ENCODE measurements around the gene NSUN7. TPM values are rescaled to one million over a fixed set of nuclear protein-coding genes. Genes with fewer than 3 reads are reported as not detected.
A peak's percentile ranks its signal among the peaks of the same experiment; 100 is the strongest.

NSUN7 gene
- polyA plus RNA-seq, 3 donors from 2014 or later: not detected

GRCh38 chr4:40750461-40751258 lies 905 bp downstream of the NSUN7 start:
- Mint-ChIP-seq H3K4me3 (peak overlapping the region in 4 of 5 donors; percentile 27 to 73 (median 56)), H3K36me3 (peaks cover 0 to 5% (median 0%) of the 10 kb centered on the region in 3 donors), H3K4me1 (peaks cover 4 to 11% of the 10 kb centered on the region in 2 donors), H3K9me3 (peaks cover 0 to 4% (median 0%) of the 10 kb centered on the region in 6 donors), H3K27me3 (ENCODE audit: low read depth in 3 of 3) (peaks cover 12 to 22% (median 16%) of the 10 kb centered on the region in 3 donors), H3K27ac (no peak overlapping the region)
- DNase-seq: no peak

DNA sequence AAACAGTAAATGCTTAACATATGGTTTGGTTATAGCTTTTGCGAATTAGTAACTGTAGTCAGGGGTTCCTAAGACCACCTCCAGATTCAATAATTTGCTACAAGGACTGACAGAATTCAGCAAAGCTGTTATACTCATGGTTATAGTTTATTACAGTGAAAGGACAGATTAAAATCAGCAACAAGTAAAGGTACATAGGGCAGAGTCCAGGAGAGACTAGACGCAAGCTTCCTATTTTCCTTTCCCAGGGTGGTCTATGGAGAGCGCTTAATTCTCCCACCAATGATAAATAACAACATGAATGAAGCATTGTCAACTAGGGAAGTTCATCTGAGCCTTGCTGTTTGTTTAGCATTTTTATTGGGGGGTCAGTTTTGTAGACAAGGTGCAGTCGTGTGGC lies 5.9 kb downstream of the NSUN7 start:
- no peak overlapping the region for H3K27ac Mint-ChIP-seq
- H3K9me3 Mint-ChIP-seq: peaks cover 0 to 2% (median 0%) of the 10 kb centered on the region in 6 donors
- peaks cover 7 to 9% (median 9%) of the 10 kb centered on the region in 3 donors for H3K27me3 Mint-ChIP-seq (ENCODE audit: low read depth in 3 of 3)

DNA sequence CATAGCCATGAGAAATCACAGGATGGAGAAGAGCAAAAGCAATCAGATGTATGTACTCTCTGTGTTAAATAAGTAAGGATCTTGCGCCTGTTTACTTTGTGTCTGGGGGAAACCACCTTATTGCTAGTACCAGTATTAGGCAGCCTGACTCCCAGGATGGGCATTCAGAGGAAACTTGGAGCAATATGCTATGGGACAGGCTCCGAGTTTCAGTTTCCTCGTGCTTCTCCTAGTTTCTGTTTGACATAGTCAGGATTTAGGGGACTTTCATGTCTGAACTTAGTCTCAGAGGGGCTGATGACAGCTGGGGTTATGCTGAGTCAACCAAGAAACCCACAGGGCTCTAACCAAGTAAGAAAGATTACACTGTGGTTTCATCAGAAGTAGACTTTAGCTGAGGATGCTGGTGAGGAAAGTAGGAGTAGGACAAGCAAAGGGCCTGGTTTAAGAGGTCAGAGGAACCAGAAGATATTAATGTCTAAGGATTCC lies 13.5 kb downstream of the NSUN7 start:
- no peak for DNase-seq
- Mint-ChIP-seq H3K36me3 (no peaks in the 10 kb centered on the region), H3K4me3 (no peak overlapping the region), H3K9me3 (peaks cover 0 to 2% (median 0%) of the 10 kb centered on the region in 6 donors), H3K27ac (no peak overlapping the region), H3K27me3 (ENCODE audit: low read depth in 3 of 3) (no peaks in the 10 kb centered on the region), H3K4me1 (no peaks in the 10 kb centered on the region)

More for the DNA sequence above, 5.9 kb downstream of the NSUN7 start:
- peaks cover 2 to 7% of the 10 kb centered on the region in 2 donors for H3K4me1 Mint-ChIP-seq
- H3K36me3 Mint-ChIP-seq: peaks cover 0 to 5% (median 0%) of the 10 kb centered on the region in 3 donors
- no peak overlapping the region for H3K4me3 Mint-ChIP-seq
- DNase-seq: no peak

DNA sequence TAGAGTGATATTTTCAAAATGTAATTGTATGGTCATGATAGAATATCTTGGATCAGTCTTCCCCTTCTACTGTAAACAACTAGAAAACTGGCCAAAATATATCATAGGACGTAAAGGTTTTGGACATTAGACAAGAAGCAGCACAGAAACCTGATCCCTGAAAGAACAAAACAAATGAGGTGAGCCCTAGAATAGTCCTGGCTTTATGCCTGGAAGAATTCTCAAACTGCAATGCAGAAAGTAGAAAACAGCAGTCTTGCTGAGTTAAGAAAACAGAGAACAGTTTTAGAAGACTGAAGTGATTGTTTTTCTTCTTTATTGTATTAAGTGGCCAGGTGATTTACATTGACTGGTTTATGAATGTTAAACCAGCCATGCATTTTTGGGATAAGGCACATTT lies 19.5 kb downstream of the NSUN7 start:
- no peak overlapping the region for H3K27ac Mint-ChIP-seq
- no peak overlapping the region for H3K4me3 Mint-ChIP-seq
- H3K9me3 Mint-ChIP-seq: peaks cover 0 to 3% (median under 1%) of the 10 kb centered on the region in 6 donors
- no peaks in the 10 kb centered on the region for H3K36me3 Mint-ChIP-seq
- peaks cover 0 to 2% (median 0%) of the 10 kb centered on the region in 3 donors for H3K27me3 Mint-ChIP-seq (ENCODE audit: low read depth in 3 of 3)
- no peak for DNase-seq
- no peaks in the 10 kb centered on the region for H3K4me1 Mint-ChIP-seq

GRCh38 chr4:40778090-40778489 lies 28.3 kb downstream of the NSUN7 start:
- Mint-ChIP-seq H3K27me3 (ENCODE audit: low read depth in 3 of 3) (peaks cover 0 to 7% (median 0%) of the 10 kb centered on the region in 3 donors), H3K36me3 (no peaks in the 10 kb centered on the region), H3K9me3 (peaks cover 0 to 2% (median 0%) of the 10 kb centered on the region in 6 donors), H3K4me3 (no peak overlapping the region), H3K27ac (no peak overlapping the region), H3K4me1 (no peaks in the 10 kb centered on the region)
- no peak for DNase-seq

GRCh38 chr4:40782876-40783275 lies 33.1 kb downstream of the NSUN7 start:
- Mint-ChIP-seq H3K4me3 (no peak overlapping the region), H3K27ac (no peak overlapping the region), H3K4me1 (no peaks in the 10 kb centered on the region), H3K9me3 (peaks cover 0 to 4% (median 0%) of the 10 kb centered on the region in 6 donors), H3K36me3 (no peaks in the 10 kb centered on the region), H3K27me3 (ENCODE audit: low read depth in 3 of 3) (peaks cover 0 to 12% (median 0%) of the 10 kb centered on the region in 3 donors)
- no peak for DNase-seq

DNA sequence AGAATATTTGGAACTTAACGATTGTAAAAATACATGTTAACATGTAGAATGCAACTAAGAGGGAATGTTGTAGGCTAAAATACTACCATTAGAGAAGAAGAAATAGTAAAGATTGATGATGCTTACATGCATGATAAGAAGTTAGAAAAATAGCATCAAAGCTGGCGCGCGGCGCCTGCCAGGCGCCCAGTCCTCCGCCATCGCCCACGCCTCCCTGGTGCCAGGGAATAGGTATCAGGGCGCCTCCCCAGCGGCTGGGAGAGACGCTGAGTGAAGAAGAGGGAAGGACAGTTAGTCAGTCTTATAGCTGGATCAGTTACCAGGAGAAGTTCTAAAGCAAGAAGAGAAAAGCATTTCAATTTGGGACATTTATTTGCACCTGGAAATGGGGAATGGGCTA lies 36.0 kb downstream of the NSUN7 start:
- peaks cover 0 to 5% (median 2%) of the 10 kb centered on the region in 3 donors for H3K27me3 Mint-ChIP-seq (ENCODE audit: low read depth in 3 of 3)
- no peaks in the 10 kb centered on the region for H3K36me3 Mint-ChIP-seq
- H3K9me3 Mint-ChIP-seq: peaks cover 0 to 3% (median 0%) of the 10 kb centered on the region in 6 donors
- H3K27ac Mint-ChIP-seq: no peak overlapping the region
- no peak for DNase-seq
- no peak overlapping the region for H3K4me3 Mint-ChIP-seq
- H3K4me1 Mint-ChIP-seq: no peaks in the 10 kb centered on the region

DNA sequence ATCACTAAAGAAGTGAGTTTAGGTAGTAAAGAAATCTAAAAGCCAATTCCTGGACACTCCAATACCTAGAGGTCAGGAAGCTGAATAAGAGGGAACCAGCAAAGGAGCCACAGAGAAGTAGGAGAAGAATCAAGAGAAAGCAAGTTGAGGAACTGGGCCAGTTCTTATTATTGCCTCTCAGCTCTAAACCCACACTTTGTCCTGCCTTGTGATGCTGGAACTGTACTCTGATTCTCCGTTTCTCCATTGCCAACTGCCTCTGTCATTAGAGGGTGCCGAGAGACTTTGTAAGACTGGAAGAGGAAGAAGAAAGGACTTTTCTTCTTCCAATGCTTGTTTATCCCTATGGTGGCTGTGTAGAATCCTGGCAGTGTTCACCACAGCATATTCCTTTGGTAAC lies 38.6 kb downstream of the NSUN7 start:
- DNase-seq: no peak
- peaks cover 0 to 5% (median 3%) of the 10 kb centered on the region in 3 donors for H3K27me3 Mint-ChIP-seq (ENCODE audit: low read depth in 3 of 3)
- H3K36me3 Mint-ChIP-seq: no peaks in the 10 kb centered on the region
- H3K9me3 Mint-ChIP-seq: peaks cover 0 to 3% (median 0%) of the 10 kb centered on the region in 6 donors
- no peak overlapping the region for H3K27ac Mint-ChIP-seq
- no peaks in the 10 kb centered on the region for H3K4me1 Mint-ChIP-seq
- no peak overlapping the region for H3K4me3 Mint-ChIP-seq

DNA sequence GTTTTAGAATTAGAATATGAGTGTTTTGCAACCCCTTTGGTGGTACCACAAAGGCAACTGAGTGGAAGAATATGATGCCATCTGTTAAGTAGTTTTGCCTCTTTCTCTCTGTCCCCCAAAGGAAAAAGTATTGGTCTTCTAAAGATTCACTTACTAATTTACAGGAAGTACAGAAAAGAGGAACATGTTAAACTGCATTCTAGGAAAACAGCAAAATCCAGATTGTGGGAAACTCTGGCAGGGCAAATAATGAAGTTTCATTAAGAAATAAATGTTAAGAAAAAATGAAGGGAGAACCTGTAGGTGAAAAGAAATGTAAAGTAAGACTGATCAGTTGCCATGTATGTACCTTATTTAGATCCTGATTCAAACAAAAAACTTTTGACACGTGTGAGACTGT lies 39.3 kb downstream of the NSUN7 start:
- H3K36me3 Mint-ChIP-seq: no peaks in the 10 kb centered on the region
- H3K27me3 Mint-ChIP-seq (ENCODE audit: low read depth in 3 of 3): peaks cover 0 to 5% (median 0%) of the 10 kb centered on the region in 3 donors
- no peaks in the 10 kb centered on the region for H3K4me1 Mint-ChIP-seq
- peaks cover 0 to 3% (median 0%) of the 10 kb centered on the region in 6 donors for H3K9me3 Mint-ChIP-seq
- H3K27ac Mint-ChIP-seq: no peak overlapping the region
- H3K4me3 Mint-ChIP-seq: no peak overlapping the region
- DNase-seq: no peak

DNA sequence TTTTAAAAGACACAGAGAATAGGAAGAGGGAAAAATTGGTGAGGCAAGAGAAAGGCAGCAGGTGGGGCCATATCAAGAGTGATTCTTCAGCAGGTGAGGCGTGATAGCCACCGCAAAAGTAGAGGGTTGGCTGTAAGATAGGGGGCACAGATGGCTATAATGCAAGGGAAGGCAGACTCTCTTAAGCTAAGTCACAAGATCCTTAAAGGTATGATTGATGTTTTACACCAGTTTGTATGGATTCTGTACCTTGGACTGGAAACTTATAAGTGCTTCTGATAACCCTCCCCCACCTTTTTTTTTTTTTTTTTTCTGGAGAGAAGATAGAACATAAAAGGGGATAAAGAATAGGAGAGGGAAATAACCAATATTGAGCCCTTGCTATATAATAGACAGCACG lies 40.0 kb downstream of the NSUN7 start:
- peaks cover 0 to under 1% (median 0%) of the 10 kb centered on the region in 6 donors for H3K9me3 Mint-ChIP-seq
- DNase-seq: no peak
- no peaks in the 10 kb centered on the region for H3K36me3 Mint-ChIP-seq
- no peak overlapping the region for H3K4me3 Mint-ChIP-seq
- H3K27me3 Mint-ChIP-seq (ENCODE audit: low read depth in 3 of 3): peaks cover 0 to 5% (median 0%) of the 10 kb centered on the region in 3 donors
- no peak overlapping the region for H3K27ac Mint-ChIP-seq
- H3K4me1 Mint-ChIP-seq: no peaks in the 10 kb centered on the region

- Mint-ChIP-seq H3K27ac (no peak overlapping the region), H3K4me3 (no peak overlapping the region), H3K4me1 (no peaks in the 10 kb centered on the region), H3K36me3 (no peaks in the 10 kb centered on the region), H3K9me3 (peaks cover 0 to 3% (median 0%) of the 10 kb centered on the region in 6 donors), H3K27me3 (ENCODE audit: low read depth in 3 of 3) (peaks cover 0 to 6% (median 2%) of the 10 kb centered on the region in 3 donors)
- DNase-seq: no peak
These were observed 50.3 kb downstream of the NSUN7 start for GRCh38 chr4:40800064-40800463.

- H3K4me3 Mint-ChIP-seq: no peak overlapping the region
- H3K4me1 Mint-ChIP-seq: no peaks in the 10 kb centered on the region
- H3K9me3 Mint-ChIP-seq: peaks cover 0 to 3% (median 0%) of the 10 kb centered on the region in 6 donors
- no peak for DNase-seq
- H3K27ac Mint-ChIP-seq: no peak overlapping the region
- H3K27me3 Mint-ChIP-seq (ENCODE audit: low read depth in 3 of 3): peaks cover 0 to 7% (median 6%) of the 10 kb centered on the region in 3 donors
- H3K36me3 Mint-ChIP-seq: no peaks in the 10 kb centered on the region
These were observed 54.8 kb downstream of the NSUN7 start for GRCh38 chr4:40804598-40804997.

DNA sequence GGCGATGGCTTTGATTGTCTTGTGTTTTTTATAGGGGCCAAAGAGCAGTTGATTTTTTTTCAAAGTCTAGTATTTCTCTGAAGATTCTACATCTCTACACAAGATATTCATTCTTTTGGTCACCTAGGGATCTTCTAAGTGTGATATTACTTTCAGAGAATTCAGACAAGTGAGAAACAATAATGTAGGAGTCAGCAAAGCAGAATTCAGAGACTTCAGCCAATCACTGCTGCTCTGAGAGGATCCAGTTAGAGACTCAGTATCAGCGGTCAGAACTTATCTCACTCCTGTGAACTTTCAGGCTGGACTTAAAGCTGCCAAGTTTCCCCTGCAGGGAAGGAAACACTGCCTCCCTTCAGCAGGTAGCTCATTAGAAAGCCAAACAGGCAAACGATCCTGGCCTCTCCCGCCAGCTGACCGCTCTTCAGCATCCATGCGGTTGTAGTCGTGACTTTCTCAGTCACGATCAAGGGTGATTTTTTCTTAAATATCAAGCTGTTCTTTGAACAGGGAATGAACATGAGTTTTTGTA lies 59.2 kb downstream of the NSUN7 start:
- DNase-seq: no peak
- Mint-ChIP-seq H3K4me1 (no peaks in the 10 kb centered on the region), H3K4me3 (no peak overlapping the region), H3K27ac (no peak overlapping the region), H3K9me3 (no peaks in the 10 kb centered on the region), H3K27me3 (ENCODE audit: low read depth in 3 of 3) (peaks cover 0 to 7% (median 2%) of the 10 kb centered on the region in 3 donors), H3K36me3 (no peaks in the 10 kb centered on the region)

GRCh38 chr4:40811956-40812355 lies 62.2 kb downstream of the NSUN7 start:
- no peaks in the 10 kb centered on the region for H3K4me1 Mint-ChIP-seq
- no peak overlapping the region for H3K4me3 Mint-ChIP-seq
- peaks cover 0 to 3% (median 3%) of the 10 kb centered on the region in 3 donors for H3K27me3 Mint-ChIP-seq (ENCODE audit: low read depth in 3 of 3)
- no peak for DNase-seq
- no peaks in the 10 kb centered on the region for H3K9me3 Mint-ChIP-seq
- no peaks in the 10 kb centered on the region for H3K36me3 Mint-ChIP-seq
- no peak overlapping the region for H3K27ac Mint-ChIP-seq

Measured in immature natural killer cell (primary cell).